Activated CD8-positive, alpha-beta T cell treated with anti-CD3 and anti-CD28 coated beads, Interleukin-2, amount 10 ng/mL, durations not matched to agents 7 days and 5 days (primary cell): ENCODE data around the gene GRPR. TPM values are rescaled to one million over a fixed set of nuclear protein-coding genes. Genes with fewer than 3 reads are reported as not detected.
"Not testable (repeated sequence)": the region's sequence is repeated elsewhere in the genome, so short reads cannot be mapped to it uniquely, and the experiment has no call there.

Source experiments
- ATAC-seq: fragments of 150-1000 bp; cut with Tn5 transposase; one replicate; pipeline ENCODE4 v1.10.0; 2021; ENCODE audit warnings: moderate library complexity
- CTCF ChIA-PET: fragments of 350-600 bp; sonication (Branson Sonifier 250); formaldehyde crosslinking; loops from one replicate; lab custom pipeline; 2021; ENCODE audit warnings: antibody characterized with exemption; lab: Charles Lee
- POLR2A ChIA-PET: fragments of 350-600 bp; sonication (Branson Sonifier 250); formaldehyde crosslinking; loops from one replicate; lab custom pipeline; 2021; ENCODE audit warnings: antibody characterized with exemption; lab: Charles Lee
- DNase-seq: peaks from one replicate; pipeline ENCODE4 v3.0.0-alpha.2; 2020
- H3K27ac Mint-ChIP-seq: one replicate; pipeline ENCODE4 v1.8.0; 2021; ENCODE audit warnings: mild to moderate bottlenecking, mixed read lengths
- H3K27me3 Mint-ChIP-seq: one replicate; pipeline ENCODE4 v1.8.0; 2021; ENCODE audit warnings: low read depth, mixed read lengths
- H3K36me3 Mint-ChIP-seq: one replicate; pipeline ENCODE4 v1.8.0; 2021; ENCODE audit warnings: low read depth, mixed read lengths
- H3K4me1 Mint-ChIP-seq: one replicate; pipeline ENCODE4 v1.8.0; 2021; ENCODE audit warnings: low read depth, mixed read lengths
- H3K4me3 Mint-ChIP-seq: one replicate; pipeline ENCODE4 v1.8.0; 2021; ENCODE audit warnings: mild to moderate bottlenecking, mixed read lengths
- H3K9me3 Mint-ChIP-seq: one replicate; pipeline ENCODE4 v1.8.0; 2022; ENCODE audit warnings: mixed read lengths; ENCODE audit not compliant: insufficient read depth
- total RNA-seq, 2 experiments: library from RNA; stranded (reverse); gene quantifications; one replicate each; pipeline ENCODE4 v1.2.3, GENCODE V29; 2021

Gene GRPR
- total RNA-seq, 2 experiments from 2014 or later: not detected

DNA sequence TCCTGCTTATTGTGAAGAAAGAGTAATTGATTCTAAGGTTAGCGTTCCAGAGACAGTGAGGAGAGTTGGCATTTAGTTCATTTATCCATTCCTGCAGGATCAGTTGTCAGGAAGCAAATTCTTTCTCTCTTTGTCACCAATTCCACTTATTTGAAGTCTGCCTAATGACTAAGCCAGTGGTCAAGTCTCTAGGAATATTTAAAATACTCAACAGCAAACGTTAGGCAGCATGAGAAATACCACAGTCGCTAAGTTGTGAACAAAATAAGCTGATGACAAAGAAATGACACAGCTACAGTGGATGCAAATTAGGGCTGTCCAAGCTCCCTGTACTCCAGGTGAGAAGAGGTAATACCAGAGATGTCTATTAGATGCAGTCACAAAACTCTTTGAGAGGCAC, 37.4 kb downstream of the GRPR start:
- no peak for ATAC-seq
- Mint-ChIP-seq H3K4me1 (no peaks in the 10 kb centered on the region), H3K27ac (no peak overlapping the region), H3K4me3 (no peak overlapping the region), H3K27me3 (no peaks in the 10 kb centered on the region), H3K9me3 (no peaks in the 10 kb centered on the region), H3K36me3 (no peaks in the 10 kb centered on the region)
- DNase-seq: no peak
- ChIA-PET POLR2A (no interaction called here), CTCF (no interaction called here)

DNA sequence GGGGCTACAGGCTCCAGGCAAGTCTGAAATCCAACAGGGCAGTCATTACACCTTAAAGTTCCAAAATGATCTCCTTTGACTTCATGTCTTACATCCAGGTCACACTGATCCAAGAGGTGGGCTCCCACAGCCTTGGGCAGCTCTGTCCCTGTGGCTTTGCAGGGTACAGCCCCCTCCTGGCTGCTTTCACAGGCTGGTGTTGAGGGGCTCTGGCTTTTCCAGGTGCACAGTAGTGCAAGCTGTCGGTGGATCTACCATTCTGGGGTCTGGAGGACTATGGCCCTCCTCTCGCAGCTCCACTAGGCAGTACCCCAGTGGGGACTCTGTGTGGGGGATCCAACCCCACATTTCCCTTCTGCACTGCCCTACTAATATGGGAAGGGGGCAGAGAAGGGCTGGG, 37.8 kb downstream of the GRPR start:
- DNase-seq, POLR2A ChIA-PET, H3K27me3 Mint-ChIP-seq, H3K4me3 Mint-ChIP-seq, ATAC-seq, H3K36me3 Mint-ChIP-seq, CTCF ChIA-PET, H3K27ac Mint-ChIP-seq, H3K9me3 Mint-ChIP-seq, H3K4me1 Mint-ChIP-seq: not testable (repeated sequence)

DNA sequence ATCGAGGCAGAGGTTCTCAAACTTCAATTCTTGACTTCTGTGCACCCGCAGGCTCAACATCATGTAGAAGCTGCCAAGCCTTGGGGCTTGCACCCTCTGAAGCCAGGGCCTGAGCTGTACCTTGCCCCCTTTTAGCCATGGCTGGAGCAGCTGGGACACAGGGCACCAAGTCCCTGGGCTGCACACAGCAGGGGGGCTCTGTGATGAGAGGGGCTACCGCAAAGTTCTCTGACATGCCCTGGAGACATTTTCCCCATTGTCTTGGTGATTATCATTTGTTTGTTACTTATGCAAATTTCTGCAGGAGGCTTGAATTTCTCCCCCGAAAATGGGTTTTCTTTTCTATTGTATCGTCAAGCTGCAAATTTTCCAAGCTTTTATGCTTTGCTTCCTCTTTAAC, 39.0 kb downstream of the GRPR start:
- Mint-ChIP-seq H3K9me3 (no peaks in the 10 kb centered on the region), H3K36me3 (no peaks in the 10 kb centered on the region), H3K27me3 (no peaks in the 10 kb centered on the region), H3K27ac (no peak overlapping the region), H3K4me1 (no peaks in the 10 kb centered on the region), H3K4me3 (no peak overlapping the region)
- CTCF ChIA-PET: no interaction called here
- DNase-seq (no peak), ATAC-seq (no peak)
- POLR2A ChIA-PET: no interaction called here

DNA sequence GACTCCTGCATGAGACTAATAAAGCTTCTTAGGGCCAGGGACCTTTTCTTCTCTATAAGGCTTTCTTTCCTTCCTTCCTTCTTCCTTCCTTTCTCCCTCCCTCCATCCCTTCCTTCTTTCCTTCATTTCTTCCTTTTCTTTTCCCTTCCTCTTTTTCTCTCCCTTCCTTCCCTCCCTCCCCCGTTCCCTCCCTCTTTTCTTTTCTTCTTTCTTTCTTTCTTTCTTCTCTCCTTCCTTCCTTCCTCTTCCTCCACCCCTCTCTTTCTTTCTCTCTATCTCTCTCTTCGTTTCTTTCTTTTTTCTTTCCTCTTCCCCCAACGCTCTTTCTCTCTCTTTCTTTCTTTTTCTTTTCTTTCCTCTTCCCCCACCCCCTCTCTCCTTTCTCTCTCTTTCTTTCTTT, 41.4 kb downstream of the GRPR start:
- CTCF ChIA-PET: no interaction called here
- Mint-ChIP-seq H3K9me3 (no peaks in the 10 kb centered on the region), H3K27me3 (no peaks in the 10 kb centered on the region), H3K27ac (no peak overlapping the region), H3K36me3 (no peaks in the 10 kb centered on the region), H3K4me1 (no peaks in the 10 kb centered on the region), H3K4me3 (no peak overlapping the region)
- DNase-seq (no peak), ATAC-seq (no peak)
- POLR2A ChIA-PET: no interaction called here

DNA sequence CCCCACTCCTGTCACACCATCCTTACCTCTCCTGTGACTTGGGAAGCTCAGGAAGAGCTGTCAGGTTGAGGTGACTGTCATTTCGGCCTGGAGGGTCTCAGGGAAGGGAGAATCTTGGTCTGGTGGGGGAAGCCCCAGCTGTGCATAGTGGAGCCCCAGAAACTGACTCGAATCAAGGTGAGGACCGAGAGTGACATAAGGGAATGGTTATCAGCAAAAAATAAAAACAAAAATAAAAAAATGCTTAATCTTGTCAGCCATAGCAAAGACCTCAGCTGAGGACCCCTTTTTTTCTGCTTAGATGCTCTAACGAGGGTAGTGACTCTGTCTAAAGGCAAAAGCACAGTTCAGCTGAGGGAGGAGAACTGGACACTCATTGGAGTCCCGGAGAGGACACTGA, 43.8 kb downstream of the GRPR start, which contains the start of gene MAGEB17:
Gene MAGEB17 (plus strand): TSS at position 301 of the 400 bp plus-strand sequence. CDS start 2,902 bp downstream, outside the sequence.
- no peak for ATAC-seq
- POLR2A ChIA-PET: no interaction called here
- Mint-ChIP-seq H3K27me3 (no peaks in the 10 kb centered on the region), H3K27ac (no peak within 1 kb of the TSS), H3K4me3 (no peak within 1 kb of the TSS), H3K36me3 (no peaks in the 10 kb centered on the region), H3K4me1 (no peaks in the 10 kb centered on the region), H3K9me3 (no peaks in the 10 kb centered on the region)
- no peak for DNase-seq
- CTCF ChIA-PET: no interaction called here

DNA sequence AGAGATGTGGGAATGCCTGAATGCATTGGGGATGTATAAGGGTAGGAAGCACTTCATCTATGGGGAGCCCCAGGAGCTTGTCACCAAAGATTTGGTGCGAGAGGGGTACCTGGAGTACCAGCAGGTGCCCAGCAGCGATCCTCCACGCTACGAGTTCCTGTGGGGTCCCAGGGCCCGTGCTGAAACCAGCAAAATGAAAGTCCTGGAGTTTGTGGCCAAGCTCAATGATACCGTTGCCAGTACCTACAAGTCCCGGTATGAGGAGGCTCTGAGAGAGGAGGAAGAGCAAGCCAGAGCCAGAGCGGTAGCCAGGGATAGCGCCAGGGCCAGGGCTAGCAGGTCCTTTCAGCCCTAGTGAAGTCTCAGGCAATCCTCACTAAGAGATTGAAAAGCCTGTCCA, 47.7 kb downstream of the GRPR start:
- ATAC-seq (no peak), DNase-seq (no peak)
- POLR2A ChIA-PET: no interaction called here
- CTCF ChIA-PET: no interaction called here
- Mint-ChIP-seq H3K4me3 (no peak overlapping the region), H3K9me3 (no peaks in the 10 kb centered on the region), H3K27ac (no peak overlapping the region), H3K4me1 (no peaks in the 10 kb centered on the region), H3K36me3 (no peaks in the 10 kb centered on the region), H3K27me3 (no peaks in the 10 kb centered on the region)

DNA sequence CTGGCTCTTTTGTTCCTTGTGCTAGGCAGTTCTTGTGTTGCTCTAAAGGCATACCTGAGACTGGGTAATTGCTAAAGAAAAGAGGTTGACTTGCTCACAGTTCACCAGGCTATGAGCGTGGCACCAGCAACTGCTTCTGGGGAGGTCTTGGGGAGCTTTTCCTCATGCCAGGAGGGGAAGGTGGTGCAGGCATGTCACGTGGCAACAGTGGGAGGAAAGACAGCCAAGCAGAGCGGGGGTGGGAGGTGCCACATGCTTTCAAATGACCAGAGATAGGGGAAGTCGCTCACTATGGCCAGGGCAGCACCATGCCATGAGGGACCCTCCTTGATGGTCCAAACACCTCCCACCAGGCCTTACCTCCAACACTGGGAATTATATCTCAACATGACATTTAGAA, 48.6 kb downstream of the GRPR start:
- no peaks in the 10 kb centered on the region for H3K9me3 Mint-ChIP-seq
- ATAC-seq (no peak), DNase-seq (no peak)
- H3K27me3 Mint-ChIP-seq: peaks cover 2% of the 10 kb centered on the region
- no peak overlapping the region for H3K4me3 Mint-ChIP-seq
- ChIA-PET POLR2A (no interaction called here), CTCF (no interaction called here)
- no peaks in the 10 kb centered on the region for H3K36me3 Mint-ChIP-seq
- H3K4me1 Mint-ChIP-seq: no peaks in the 10 kb centered on the region
- H3K27ac Mint-ChIP-seq: no peak overlapping the region

DNA sequence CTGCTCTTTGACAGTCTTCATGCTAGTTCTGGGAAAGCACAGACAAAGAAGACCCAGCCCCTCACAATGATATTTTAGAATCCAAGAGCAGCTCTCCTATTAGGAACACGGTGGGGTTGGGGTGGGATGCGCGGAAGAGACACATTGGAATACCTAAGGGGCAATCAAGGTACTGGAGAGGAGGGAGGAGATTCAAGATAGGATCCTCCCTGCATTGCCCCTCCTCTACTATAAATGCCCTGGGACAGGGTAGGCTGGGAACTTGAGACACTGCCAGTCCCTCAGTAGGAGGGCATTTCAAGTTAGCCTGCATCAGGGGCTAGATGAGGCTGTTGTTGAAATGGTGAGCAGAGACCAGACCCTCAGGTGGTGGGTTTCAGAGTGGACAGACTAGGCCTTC, 49.0 kb downstream of the GRPR start:
- ChIA-PET CTCF (no interaction called here), POLR2A (no interaction called here)
- Mint-ChIP-seq H3K4me1 (no peaks in the 10 kb centered on the region), H3K27ac (no peak overlapping the region), H3K9me3 (no peaks in the 10 kb centered on the region), H3K27me3 (peaks cover 2% of the 10 kb centered on the region), H3K36me3 (no peaks in the 10 kb centered on the region), H3K4me3 (no peak overlapping the region)
- ATAC-seq: no peak
- no peak for DNase-seq

DNA sequence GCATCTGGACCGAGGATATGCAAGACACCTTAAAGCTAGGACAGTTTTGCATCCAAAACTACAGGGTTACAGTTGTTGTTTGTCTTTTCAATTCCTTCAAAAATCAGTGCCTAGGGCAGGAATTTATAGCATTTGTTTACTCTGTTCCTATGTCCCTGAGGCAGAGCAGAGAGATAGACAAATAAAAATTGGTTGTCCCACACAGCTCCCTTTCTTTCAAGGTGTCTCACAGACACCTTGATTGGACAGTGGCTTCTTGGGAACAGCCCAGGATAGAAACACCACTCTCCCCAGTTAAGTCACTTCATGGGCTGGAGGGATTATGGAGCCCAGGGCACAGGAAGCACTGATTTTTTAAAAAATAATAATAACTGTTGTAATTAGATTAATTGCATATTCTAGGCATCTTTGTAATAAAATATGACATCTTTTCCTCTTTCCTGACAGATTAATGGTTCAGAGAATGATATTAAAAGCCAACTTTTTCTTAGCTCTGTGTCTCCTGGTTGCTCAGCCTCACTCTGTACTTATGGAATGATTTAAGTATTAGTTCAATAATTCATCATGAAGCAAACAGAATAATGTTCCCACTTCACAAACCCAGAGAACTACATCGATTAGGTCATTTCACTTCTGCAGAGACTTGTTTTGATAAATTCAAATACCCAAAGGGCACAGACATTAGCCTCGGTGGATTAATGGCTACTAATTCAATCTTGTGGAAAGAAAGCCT, 52.1 kb downstream of the GRPR start:
- no peaks in the 10 kb centered on the region for H3K36me3 Mint-ChIP-seq
- no peaks in the 10 kb centered on the region for H3K4me1 Mint-ChIP-seq
- CTCF ChIA-PET: no interaction called here
- H3K27me3 Mint-ChIP-seq: peaks cover 2% of the 10 kb centered on the region
- DNase-seq (no peak), ATAC-seq (no peak)
- POLR2A ChIA-PET: no interaction called here
- no peak overlapping the region for H3K4me3 Mint-ChIP-seq
- H3K9me3 Mint-ChIP-seq: no peaks in the 10 kb centered on the region
- no peak overlapping the region for H3K27ac Mint-ChIP-seq

DNA sequence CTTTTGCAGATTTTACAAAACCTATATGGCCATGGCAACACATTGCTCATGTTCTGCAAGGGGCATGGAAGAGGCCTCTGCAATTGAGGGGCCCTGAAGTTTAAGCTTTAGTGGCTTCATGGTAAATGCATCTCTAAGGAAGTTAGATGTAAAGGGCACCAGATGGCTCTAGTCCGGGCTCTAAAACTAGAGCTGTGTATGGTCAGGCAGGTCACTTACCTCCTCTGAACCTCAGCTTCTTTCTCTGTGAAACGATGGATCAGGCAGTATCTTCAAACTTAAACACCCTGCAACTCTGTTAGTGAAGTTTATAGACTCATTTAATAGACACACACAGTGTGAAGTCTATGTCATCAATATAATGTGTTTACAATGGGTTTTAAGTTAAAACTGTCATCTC, 53.9 kb downstream of the GRPR start:
- Mint-ChIP-seq H3K4me1 (no peaks in the 10 kb centered on the region), H3K9me3 (no peaks in the 10 kb centered on the region), H3K27me3 (peaks cover 2% of the 10 kb centered on the region), H3K4me3 (no peak overlapping the region), H3K27ac (no peak overlapping the region), H3K36me3 (no peaks in the 10 kb centered on the region)
- ChIA-PET CTCF (no interaction called here), POLR2A (no interaction called here)
- ATAC-seq (no peak), DNase-seq (no peak)

DNA sequence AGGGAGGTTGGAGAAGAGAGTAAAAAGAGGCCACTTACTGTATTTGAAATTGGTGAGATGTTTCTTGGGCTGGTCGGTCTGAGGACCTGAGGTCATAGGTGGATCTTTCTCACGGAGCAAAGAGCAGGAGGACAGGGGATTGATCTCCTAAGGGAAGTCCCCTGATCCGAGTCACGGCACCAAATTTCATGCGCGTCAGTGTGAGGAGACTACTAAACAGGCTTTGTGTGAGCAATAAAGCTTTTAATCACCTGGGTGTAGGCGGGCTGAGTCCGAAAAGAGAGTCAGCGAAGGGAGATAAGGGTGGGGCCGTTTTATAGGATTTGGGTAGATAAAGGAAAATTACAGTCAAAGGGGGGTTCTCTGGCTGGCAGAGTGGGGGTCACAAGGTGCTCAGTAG, 60.5 kb downstream of the GRPR start:
- POLR2A ChIA-PET, H3K9me3 Mint-ChIP-seq, DNase-seq, H3K4me1 Mint-ChIP-seq, H3K36me3 Mint-ChIP-seq, CTCF ChIA-PET, H3K27me3 Mint-ChIP-seq, ATAC-seq, H3K4me3 Mint-ChIP-seq, H3K27ac Mint-ChIP-seq: not testable (repeated sequence)

DNA sequence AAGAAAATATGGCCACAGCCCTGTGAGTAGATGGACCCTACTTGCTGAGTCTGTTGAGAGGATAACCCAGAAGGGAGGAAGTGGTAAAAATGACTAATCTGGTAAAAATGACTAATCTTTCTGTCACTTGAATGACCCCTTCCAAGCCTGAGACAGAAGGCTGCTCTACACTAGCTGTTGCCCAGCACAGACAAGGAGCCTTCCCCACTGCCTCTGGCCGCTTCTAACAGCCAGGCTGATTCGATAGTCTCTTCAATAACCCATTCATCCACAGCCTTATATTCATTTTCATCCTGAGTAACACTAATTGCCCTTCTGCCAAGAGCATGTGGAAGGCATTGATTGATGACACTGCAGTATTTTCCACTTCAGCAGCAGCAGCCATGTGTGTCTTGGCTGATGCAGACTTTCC, 62.4 kb downstream of the GRPR start:
- no peak overlapping the region for H3K4me3 Mint-ChIP-seq
- DNase-seq: no peak
- CTCF ChIA-PET: no interaction called here
- no peak overlapping the region for H3K27ac Mint-ChIP-seq
- no peaks in the 10 kb centered on the region for H3K9me3 Mint-ChIP-seq
- peaks cover 9% of the 10 kb centered on the region for H3K4me1 Mint-ChIP-seq
- ATAC-seq: peak; percentile 36
- POLR2A ChIA-PET: no interaction called here
- H3K36me3 Mint-ChIP-seq: no peaks in the 10 kb centered on the region
- no peaks in the 10 kb centered on the region for H3K27me3 Mint-ChIP-seq
